AG04450 (cell line): ENCODE measurements around the gene CALCOCO2. TPM values are rescaled to one million over a fixed set of nuclear protein-coding genes. Genes with fewer than 3 reads are reported as not detected.

Experiments used
- CTCF ChIA-PET: fragments of 300-600, 350-600 bp; formaldehyde crosslinking; extraction: SDS; loops from one replicate; lab custom pipeline; 2022; ENCODE audit warnings: antibody characterized with exemption, inconsistent platforms; lab: Charles Lee
- POLR2A ChIA-PET: fragments of 350-600 bp; formaldehyde crosslinking; extraction: SDS; loops from one replicate; lab custom pipeline; 2021; ENCODE audit warnings: antibody characterized with exemption, inconsistent platforms; lab: Yijun Ruan, JAX
- DNase-seq: peaks from one replicate; pipeline ENCODE4 v3.0.0-alpha.2; 2011; ENCODE audit warnings: low read depth, low spot score
- H3K27ac ChIP-seq: one replicate; pipeline ENCODE4 v1.5.1; 2012; ENCODE audit warnings: low read depth, low read length, control low read depth
- H3K27me3 ChIP-seq: one replicate; pipeline ENCODE4 v1.6.0; 2012; ENCODE audit warnings: low read length; ENCODE audit not compliant: control insufficient read depth, insufficient read depth
- H3K4me3 ChIP-seq: 2 replicates; pipeline ENCODE4 v1.5.1; 2011; ENCODE audit warnings: mild to moderate bottlenecking, low read depth, low read length, control low read depth
- H3K9me3 ChIP-seq: 2 replicates; pipeline ENCODE4 v1.5.1; 2012; ENCODE audit warnings: low read length; ENCODE audit not compliant: control insufficient read depth, insufficient read depth
- CTCF ChIP-seq: IDR thresholded peaks from 2 replicates; pipeline ENCODE4 v1.5.1; 2011; ENCODE audit warnings: low read depth, low read length, control low read depth, inconsistent platforms
- polyA minus RNA-seq: library from RNA; depleted of rRNA, polyadenylated mRNA; stranded (reverse); fragments of >200 nt; gene quantifications from 2 replicates; pipeline ENCODE4 v1.2.3, GENCODE V29; 2011; rRNA and poly(A)+ RNA removed
- polyA plus RNA-seq: library from polyadenylated mRNA; depleted of rRNA; stranded (reverse); fragments of >200 nt; gene quantifications from 2 replicates; pipeline ENCODE4 v1.2.3, GENCODE V29; 2011; rRNA removed

Gene CALCOCO2
- 102 and 130 TPM in 2 replicates for polyA plus RNA-seq
- 71.0 and 118 TPM in 2 replicates for polyA minus RNA-seq

- Histone ChIP-seq H3K27me3 (no peaks in the 10 kb centered on the region), H3K4me3 (peak within 1 kb of the TSS; percentile 95), H3K9me3 (no peaks in the 10 kb centered on the region), H3K27ac (peak within 1 kb of the TSS; percentile 69)
- TF ChIP-seq CTCF, result no peak
- POLR2A ChIA-PET, result no interaction called here
- DNase-seq, result peak; percentile 65
- CTCF ChIA-PET, result interaction anchor here (0.7 to 1.6 kb wide), 3 partner anchors 19 to 48 kb away, joined by 3 to 8 read pairs (median 3); no protein-coding TSS in a partner anchor
Measured at GRCh38 chr17:48830840-48831548, at the start of gene CALCOCO2. Gene CALCOCO2, plus strand, starts transcription at chr17:48831035. Its CDS starts 10,673 bp downstream, at chr17:48841708.

- CTCF ChIA-PET, result interaction anchor here (0.6 to 7.3 kb wide), 3 partner anchors 63 to 109 kb away, joined by 4 to 102 read pairs (median 16); partner anchors contain the start of gene PRAC2
- no peak overlapping the region for H3K27ac ChIP-seq
- H3K9me3 ChIP-seq, result no peaks in the 10 kb centered on the region
- POLR2A ChIA-PET, result no interaction called here
- no peak for TF ChIP-seq CTCF
- DNase-seq, result no peak
- H3K4me3 ChIP-seq, result no peak overlapping the region
- H3K27me3 ChIP-seq, result peaks cover 48% of the 10 kb centered on the region
Measured at GRCh38 chr17:48787828-48788227, 43.0 kb upstream of the CALCOCO2 start.

- H3K27me3 ChIP-seq, result peaks cover 45% of the 10 kb centered on the region
- TF ChIP-seq CTCF, result no peak
- no peaks in the 10 kb centered on the region for H3K9me3 ChIP-seq
- no peak overlapping the region for H3K4me3 ChIP-seq
- no peak for DNase-seq
- POLR2A ChIA-PET, result interaction anchor here (0.6 to 1.0 kb wide), 2 partner anchors 12 to 66 kb away, joined by 3 read pairs; no protein-coding TSS in a partner anchor
- CTCF ChIA-PET, result interaction anchor here (0.6 to 7.3 kb wide), 31 partner anchors 9 to 545 kb away, joined by 3 to 102 read pairs (median 4); partner anchors contain the start of genes HOXB13 and PRAC2
- no peak overlapping the region for H3K27ac ChIP-seq
Measured at GRCh38 chr17:48790607-48791127, 40.2 kb upstream of the CALCOCO2 start.

GRCh38 chr17:48791128-48792032 is 39.5 kb upstream of the CALCOCO2 start:
- ChIA-PET POLR2A (interaction anchor here (0.6 to 1.0 kb wide), 3 partner anchors 11 to 182 kb away, joined by 3 to 4 read pairs (median 3); no protein-coding TSS in a partner anchor), CTCF (interaction anchor here (0.6 to 7.3 kb wide), 33 partner anchors 9 to 718 kb away, joined by 3 to 102 read pairs (median 4); partner anchors contain the start of genes HOXB13 and PRAC2)
- Histone ChIP-seq H3K27ac (no peak overlapping the region), H3K4me3 (no peak overlapping the region), H3K9me3 (no peaks in the 10 kb centered on the region), H3K27me3 (peaks cover 42% of the 10 kb centered on the region)
- TF ChIP-seq CTCF, result peak; percentile 91
- DNase-seq, result peak; percentile 55
